Ishikawa (cell line): ENCODE data around the gene TMEM150C.

ENCODE experiments used
- RAD21 ChIP-seq: IDR thresholded peaks from 2 replicates; pipeline ENCODE4 v1.6.1; 2012; ENCODE audit warnings: low read depth
- TCF12 ChIP-seq: IDR thresholded peaks from 2 replicates; pipeline ENCODE4 v1.6.1; 2012; ENCODE audit warnings: low read depth
- YY1 ChIP-seq: IDR thresholded peaks from 2 replicates; pipeline ENCODE4 v1.6.1; 2012; ENCODE audit warnings: low read depth
- ZBTB7A ChIP-seq: IDR thresholded peaks from 2 replicates; pipeline ENCODE4 v1.6.1; 2012; ENCODE audit warnings: low read depth
- TF ChIP-seq, protein P1 (sequence below): IDR thresholded peaks from 2 replicates; pipeline ENCODE4 v1.6.1; 2012; ENCODE audit warnings: low read depth, mild to moderate bottlenecking

DNA sequence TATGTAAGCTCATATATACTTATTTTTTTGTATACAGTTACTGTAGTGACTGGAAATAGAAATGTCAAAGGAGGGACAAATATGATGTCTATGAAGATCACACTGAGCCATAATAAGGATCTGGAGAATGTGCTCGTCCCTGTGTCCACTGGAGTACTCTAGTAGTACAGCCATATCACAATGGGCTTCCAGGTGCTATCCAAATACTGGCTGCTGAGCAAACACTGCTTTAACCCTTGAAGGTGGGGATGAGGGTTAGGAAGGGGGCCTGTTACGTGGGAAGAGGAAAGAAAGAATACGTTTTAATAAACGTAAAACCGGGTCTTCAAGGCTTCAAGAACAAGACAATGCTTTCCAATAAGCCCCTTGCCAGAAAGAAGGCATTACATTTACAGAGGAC lies 29.8 kb upstream of the TMEM150C start:
- TF ChIP-seq TCF12 (no peak), RAD21 (no peak), ZBTB7A (no peak), YY1 (no peak)
- TF ChIP-seq, protein P1, sequence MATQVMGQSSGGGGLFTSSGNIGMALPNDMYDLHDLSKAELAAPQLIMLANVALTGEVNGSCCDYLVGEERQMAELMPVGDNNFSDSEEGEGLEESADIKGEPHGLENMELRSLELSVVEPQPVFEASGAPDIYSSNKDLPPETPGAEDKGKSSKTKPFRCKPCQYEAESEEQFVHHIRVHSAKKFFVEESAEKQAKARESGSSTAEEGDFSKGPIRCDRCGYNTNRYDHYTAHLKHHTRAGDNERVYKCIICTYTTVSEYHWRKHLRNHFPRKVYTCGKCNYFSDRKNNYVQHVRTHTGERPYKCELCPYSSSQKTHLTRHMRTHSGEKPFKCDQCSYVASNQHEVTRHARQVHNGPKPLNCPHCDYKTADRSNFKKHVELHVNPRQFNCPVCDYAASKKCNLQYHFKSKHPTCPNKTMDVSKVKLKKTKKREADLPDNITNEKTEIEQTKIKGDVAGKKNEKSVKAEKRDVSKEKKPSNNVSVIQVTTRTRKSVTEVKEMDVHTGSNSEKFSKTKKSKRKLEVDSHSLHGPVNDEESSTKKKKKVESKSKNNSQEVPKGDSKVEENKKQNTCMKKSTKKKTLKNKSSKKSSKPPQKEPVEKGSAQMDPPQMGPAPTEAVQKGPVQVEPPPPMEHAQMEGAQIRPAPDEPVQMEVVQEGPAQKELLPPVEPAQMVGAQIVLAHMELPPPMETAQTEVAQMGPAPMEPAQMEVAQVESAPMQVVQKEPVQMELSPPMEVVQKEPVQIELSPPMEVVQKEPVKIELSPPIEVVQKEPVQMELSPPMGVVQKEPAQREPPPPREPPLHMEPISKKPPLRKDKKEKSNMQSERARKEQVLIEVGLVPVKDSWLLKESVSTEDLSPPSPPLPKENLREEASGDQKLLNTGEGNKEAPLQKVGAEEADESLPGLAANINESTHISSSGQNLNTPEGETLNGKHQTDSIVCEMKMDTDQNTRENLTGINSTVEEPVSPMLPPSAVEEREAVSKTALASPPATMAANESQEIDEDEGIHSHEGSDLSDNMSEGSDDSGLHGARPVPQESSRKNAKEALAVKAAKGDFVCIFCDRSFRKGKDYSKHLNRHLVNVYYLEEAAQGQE: no peak
